ENCODE data around the gene NAMPT. TPM values are rescaled to one million over a fixed set of nuclear protein-coding genes. Genes with fewer than 3 reads are reported as not detected.
"Not testable (repeated sequence)": the region's sequence is repeated elsewhere in the genome, so short reads cannot be mapped to it uniquely, and the experiment has no call there.

NAMPT gene
- total and polyA plus RNA-seq, 5 experiments from 2014 or later = 14.4 to 29.5 (median 15.4) TPM

- no peaks in the 10 kb centered on the region for H3K36me3 Mint-ChIP-seq
- ATAC-seq = no peak
These were observed 68.8 kb downstream of the NAMPT start for GRCh38 chr7:106215868-106216516.

DNA sequence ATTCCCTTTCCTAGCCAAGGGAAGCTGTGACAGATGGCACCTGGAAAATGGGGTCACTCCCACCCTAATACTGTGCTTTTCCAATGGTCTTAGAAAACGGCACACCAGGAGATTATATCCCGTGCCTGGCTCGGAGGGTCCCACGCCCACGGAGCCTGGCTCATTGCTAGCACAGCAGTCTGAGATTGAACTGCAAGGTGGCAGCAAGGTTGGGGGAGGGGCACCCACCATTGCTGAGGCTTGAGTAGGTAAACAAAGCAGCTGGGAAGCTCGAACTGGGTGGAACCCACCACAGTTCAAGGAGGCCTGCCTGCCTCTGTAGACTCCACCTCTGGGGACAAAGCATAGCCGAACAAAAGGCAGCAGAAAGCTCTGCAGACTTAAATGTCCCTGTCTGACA is 75.8 kb downstream of the NAMPT start:
- H3K4me1 Mint-ChIP-seq, DNase-seq, ATAC-seq, POLR2A ChIA-PET, H3K4me3 Mint-ChIP-seq, H3K27ac Mint-ChIP-seq: not testable (repeated sequence)
- Mint-ChIP-seq H3K36me3 (peaks cover 0 to 14% (median 0%) of the 10 kb centered on the region in 3 donors), H3K9me3 (peaks cover 0 to 19% (median 2%) of the 10 kb centered on the region in 9 donors), H3K27me3 (peaks cover 7 to 31% (median 19%) of the 10 kb centered on the region in 5 donors)

More at GRCh38 chr7:106215868-106216516, 68.8 kb downstream of the NAMPT start:
- no peak for DNase-seq
- H3K4me1 Mint-ChIP-seq = peaks cover 0 to 9% (median 0%) of the 10 kb centered on the region in 4 donors
- H3K4me3 Mint-ChIP-seq = no peak overlapping the region
- POLR2A ChIA-PET = no interaction called here
- peaks cover 0 to 30% (median 7%) of the 10 kb centered on the region in 5 donors for H3K27me3 Mint-ChIP-seq
- H3K27ac Mint-ChIP-seq = no peak overlapping the region
- peaks cover 0 to 2% (median 0%) of the 10 kb centered on the region in 9 donors for H3K9me3 Mint-ChIP-seq

GRCh38 chr7:106206826-106207541 is 77.8 kb downstream of the NAMPT start:
- H3K27ac Mint-ChIP-seq = no peak overlapping the region
- DNase-seq (no peak), ATAC-seq (no peak)
- peaks cover 0 to 14% (median 0%) of the 10 kb centered on the region in 3 donors for H3K36me3 Mint-ChIP-seq
- POLR2A ChIA-PET = no interaction called here
- H3K4me3 Mint-ChIP-seq = no peak overlapping the region
- no peaks in the 10 kb centered on the region for H3K4me1 Mint-ChIP-seq
- peaks cover 5 to 24% (median 23%) of the 10 kb centered on the region in 5 donors for H3K27me3 Mint-ChIP-seq
- peaks cover 0 to 19% (median 2%) of the 10 kb centered on the region in 9 donors for H3K9me3 Mint-ChIP-seq

- H3K9me3 Mint-ChIP-seq = peaks cover 0 to 19% (median 2%) of the 10 kb centered on the region in 9 donors
- POLR2A ChIA-PET = no interaction called here
- ATAC-seq (no peak), DNase-seq (no peak)
- H3K27ac Mint-ChIP-seq = no peak overlapping the region
- H3K4me1 Mint-ChIP-seq = no peaks in the 10 kb centered on the region
- H3K4me3 Mint-ChIP-seq = no peak overlapping the region
- peaks cover 8 to 27% (median 18%) of the 10 kb centered on the region in 5 donors for H3K27me3 Mint-ChIP-seq
- peaks cover 0 to 14% (median 0%) of the 10 kb centered on the region in 3 donors for H3K36me3 Mint-ChIP-seq
These were observed 79.1 kb downstream of the NAMPT start for GRCh38 chr7:106205621-106206222.

DNA sequence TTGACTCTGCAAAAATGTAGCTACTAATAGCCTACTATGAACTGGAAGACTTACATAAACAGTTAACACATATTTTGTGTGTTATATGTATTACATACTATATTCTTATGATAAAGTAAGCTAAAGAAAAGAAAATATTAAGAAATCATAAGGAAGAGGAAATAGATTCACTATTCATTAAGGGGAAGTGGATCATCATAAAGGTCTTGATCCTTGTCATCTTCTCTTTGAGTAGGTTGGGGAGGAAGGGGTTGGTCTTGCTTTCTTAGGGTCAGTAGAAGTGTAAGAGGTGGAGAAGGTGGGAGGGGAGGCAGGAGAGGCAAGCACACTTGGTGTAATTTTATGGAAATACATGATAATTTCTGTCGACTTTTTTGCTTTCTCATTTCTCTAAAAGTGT is 81.3 kb downstream of the NAMPT start:
- Mint-ChIP-seq H3K4me1 (no peaks in the 10 kb centered on the region), H3K9me3 (peaks cover 0 to 8% (median under 1%) of the 10 kb centered on the region in 9 donors), H3K4me3 (no peak overlapping the region), H3K27me3 (peaks cover 10 to 28% (median 13%) of the 10 kb centered on the region in 5 donors), H3K27ac (no peak overlapping the region), H3K36me3 (peaks cover 0 to 7% (median 0%) of the 10 kb centered on the region in 3 donors)
- ATAC-seq = no peak
- POLR2A ChIA-PET = no interaction called here
- no peak for DNase-seq

DNA sequence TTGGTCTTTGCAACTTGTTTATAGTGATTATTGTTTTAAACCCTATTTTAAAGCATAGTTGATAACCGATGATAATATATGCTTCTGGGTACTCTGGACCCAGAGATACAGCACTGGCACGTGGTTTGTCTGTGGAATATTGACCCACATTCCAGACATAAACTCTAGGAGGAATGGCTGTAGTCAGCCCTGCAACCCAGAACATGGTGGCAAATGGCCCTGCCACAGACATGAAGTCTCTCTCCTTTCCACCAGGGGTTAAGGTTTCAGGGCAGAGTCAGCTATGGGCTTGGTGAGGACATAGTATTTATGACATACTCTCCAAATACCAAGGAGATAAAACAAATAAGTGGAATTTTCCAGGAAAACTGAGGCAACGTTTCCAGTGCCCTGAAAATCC is 83.6 kb downstream of the NAMPT start:
- Mint-ChIP-seq H3K27ac (no peak overlapping the region), H3K4me3 (no peak overlapping the region), H3K4me1 (no peaks in the 10 kb centered on the region), H3K36me3 (no peaks in the 10 kb centered on the region), H3K27me3 (peaks cover 3 to 17% (median 10%) of the 10 kb centered on the region in 5 donors), H3K9me3 (no peaks in the 10 kb centered on the region)
- ATAC-seq (no peak), DNase-seq (no peak)
- POLR2A ChIA-PET = no interaction called here

- Mint-ChIP-seq H3K9me3 (no peaks in the 10 kb centered on the region), H3K27me3 (peaks cover 7 to 26% (median 15%) of the 10 kb centered on the region in 5 donors), H3K36me3 (no peaks in the 10 kb centered on the region), H3K27ac (no peak overlapping the region), H3K4me1 (no peaks in the 10 kb centered on the region), H3K4me3 (no peak overlapping the region)
- ATAC-seq = no peak
- no peak for DNase-seq
- POLR2A ChIA-PET = no interaction called here
These were observed 84.9 kb downstream of the NAMPT start for GRCh38 chr7:106199813-106200364.

- no peaks in the 10 kb centered on the region for H3K4me1 Mint-ChIP-seq
- H3K27ac Mint-ChIP-seq = no peak overlapping the region
- DNase-seq = no peak
- no peak overlapping the region for H3K4me3 Mint-ChIP-seq
- no peaks in the 10 kb centered on the region for H3K36me3 Mint-ChIP-seq
- POLR2A ChIA-PET = no interaction called here
- H3K9me3 Mint-ChIP-seq = no peaks in the 10 kb centered on the region
- ATAC-seq = no peak
- peaks cover 10 to 34% (median 14%) of the 10 kb centered on the region in 5 donors for H3K27me3 Mint-ChIP-seq
These were observed 85.8 kb downstream of the NAMPT start for GRCh38 chr7:106199024-106199423.

Other genes starting within 250 kb of the NAMPT start
- 10 to 100 TPM; 56.8 to 58.4 TPM for gene SYPL1, start 172.7 kb downstream of the NAMPT start, total RNA-seq
- 10 to 100 TPM; 67.5 to 78.4 (median 68.8) TPM for gene SYPL1, start 172.7 kb downstream of the NAMPT start, polyA plus RNA-seq